HCT116 (cell line): ENCODE measurements around the gene E2F1. TPM values are rescaled to one million over a fixed set of nuclear protein-coding genes. Genes with fewer than 3 reads are reported as not detected.

Experiments used
- ATAC-seq: fragments of 200-7000 bp; cut with Tn5 transposase; 2 replicates; pipeline ENCODE4 v1.9.1; 2020; ENCODE audit warnings: mild to moderate bottlenecking, moderate library complexity
- BruUV-seq: library from RNA; stranded (reverse); fragments of 400-500 nt; replicated peaks from 2 replicates; lab custom pipeline; 2021; lab: Mats Ljungman, UMichigan
- CTCF ChIA-PET: fragments of 300-600 bp; sonication (Branson Sonifier 250); formaldehyde crosslinking; loops from one replicate; lab custom pipeline; 2021; ENCODE audit warnings: antibody characterized with exemption; lab: Charles Lee
- POLR2A ChIA-PET: fragments of 300-600, 350-600 bp; sonication (Branson Sonifier 250); formaldehyde crosslinking; loops from one replicate; lab custom pipeline; 2021; ENCODE audit warnings: antibody characterized with exemption; lab: Charles Lee
- RAD21 ChIA-PET, 2 experiments: fragments of 300-600 bp; sonication (Branson Sonifier 250); formaldehyde crosslinking; loops; one replicate each; lab custom pipeline; 2023; ENCODE audit warnings: low total read pairs in 2 of 2; ENCODE audit not compliant: uncharacterized antibody in 2 of 2, unreplicated experiment in 2 of 2, low non-redundant PET in 1 of 2; lab: Charles Lee
- DNase-seq: peaks from one replicate; pipeline ENCODE4 v3.0.0-alpha.2; 2010; ENCODE audit warnings: low read depth, low spot score
- H2AFZ ChIP-seq: fragments of 200-600 bp; shearing (Covaris generic), sonication (generic); 2 replicates; pipeline ENCODE4 v1.6.1; 2017; ENCODE audit warnings: low read depth, mixed run types, mixed read lengths, antibody characterized with exemption, low read length; ENCODE audit not compliant: poor library complexity, severe bottlenecking
- H3K27ac ChIP-seq: 2 replicates; pipeline ENCODE4 v1.5.1; 2012; ENCODE audit warnings: low read depth, low read length
- H3K27me3 ChIP-seq: fragments of 200-600 bp; sonication (generic); 2 replicates; pipeline ENCODE4 v1.6.1; 2016; ENCODE audit warnings: mixed run types, low read length, mixed read lengths; ENCODE audit not compliant: insufficient read depth
- H3K36me3 ChIP-seq, 2 experiments: fragments of 200-500 bp in 1 of 2; fragments of 200-600 bp in 1 of 2; sonication (Bioruptor generic) in 1 of 2; sonication (generic) in 1 of 2; 2 replicates each; pipeline versions ENCODE4 v1.5.1 to v1.6.1; 2014 to 2016; ENCODE audit warnings: low read length in 2 of 2, inconsistent platforms in 1 of 2, mixed read lengths in 1 of 2, mixed run types in 1 of 2; ENCODE audit not compliant: insufficient read depth in 2 of 2, control insufficient read depth in 1 of 2
- H3K4me1 ChIP-seq, 2 experiments: fragments of 200-600 bp in 1 of 2; sonication (generic) in 1 of 2; 2 replicates each; pipeline versions ENCODE4 v1.5.1 to v1.6.1; 2012 to 2017; ENCODE audit warnings: low read length in 2 of 2, inconsistent platforms in 1 of 2, mild to moderate bottlenecking in 1 of 2, mixed read lengths in 1 of 2, mixed run types in 1 of 2, moderate library complexity in 1 of 2; ENCODE audit not compliant: insufficient read depth in 2 of 2, control insufficient read depth in 1 of 2
- H3K4me2 ChIP-seq: fragments of 200-600 bp; sonication (generic); 2 replicates; pipeline ENCODE4 v1.6.1; 2017; ENCODE audit warnings: mixed run types, low read length, mixed read lengths
- H3K4me3 ChIP-seq, 2 experiments: fragments of 200-600 bp in 1 of 2; sonication (generic) in 1 of 2; replicated peaks in 1 of 2; 2 replicates each; pipeline ENCODE4 v1.5.1; 2011 to 2016; ENCODE audit warnings: low read length in 2 of 2, control low read depth in 1 of 2, low read depth in 1 of 2, mild to moderate bottlenecking in 1 of 2, mixed read lengths in 1 of 2, mixed run types in 1 of 2
- H3K79me2 ChIP-seq: fragments of 200-600 bp; sonication (generic); 2 replicates; pipeline ENCODE4 v1.6.1; 2017; ENCODE audit warnings: mild to moderate bottlenecking, mixed run types, low read length, moderate library complexity, mixed read lengths; ENCODE audit not compliant: insufficient read depth
- H3K9ac ChIP-seq: fragments of 200-600 bp; sonication (generic); 2 replicates; pipeline ENCODE4 v1.6.1; 2016; ENCODE audit warnings: low read length, mixed read lengths
- H3K9me2 ChIP-seq: fragments of 200-600 bp; sonication (generic), shearing (Covaris generic); 2 replicates; pipeline ENCODE4 v1.6.1; 2017; ENCODE audit warnings: mixed run types, mild to moderate bottlenecking, moderate library complexity; ENCODE audit not compliant: insufficient read depth
- H3K9me3 ChIP-seq, 2 experiments: fragments of 200-500 bp in 1 of 2; fragments of 200-600 bp in 1 of 2; sonication (Bioruptor generic) in 1 of 2; sonication (generic) in 1 of 2; 2 replicates each; pipeline ENCODE4 v1.6.1; 2014 to 2017; ENCODE audit warnings: low read length in 2 of 2, mixed read lengths in 2 of 2, inconsistent platforms in 1 of 2, low read depth in 1 of 2, mild to moderate bottlenecking in 1 of 2, mixed run types in 1 of 2, moderate library complexity in 1 of 2; ENCODE audit not compliant: control insufficient read depth in 1 of 2, insufficient read depth in 1 of 2
- H4K20me1 ChIP-seq: fragments of 200-600 bp; sonication (generic), shearing (Covaris generic); 2 replicates; pipeline ENCODE4 v1.6.1; 2017; ENCODE audit warnings: mixed run types, mild to moderate bottlenecking, moderate library complexity; ENCODE audit not compliant: insufficient read depth
- ELF1 ChIP-seq: IDR thresholded peaks from 2 replicates; pipeline ENCODE4 v1.6.1; 2012; ENCODE audit warnings: low read depth, borderline replicate concordance
- EZH2 ChIP-seq: fragments of 200-600 bp; sonication (generic); IDR thresholded peaks from 2 replicates; pipeline ENCODE4 v1.6.1; 2017; ENCODE audit warnings: antibody characterized with exemption, mixed run types
- FOSL1 ChIP-seq: IDR thresholded peaks from 2 replicates; pipeline ENCODE4 v1.6.1; 2012; ENCODE audit warnings: low read depth
- POLR2AphosphoS5 ChIP-seq: IDR thresholded peaks from 2 replicates; pipeline ENCODE4 v1.6.1; 2011; ENCODE audit warnings: mild to moderate bottlenecking, low read depth, low read length, moderate library complexity
- SIN3A ChIP-seq: IDR thresholded peaks from 2 replicates; pipeline ENCODE4 v1.6.1; 2012; ENCODE audit warnings: low read depth
- SRF ChIP-seq: IDR thresholded peaks from 2 replicates; pipeline ENCODE4 v1.6.1; 2012; ENCODE audit warnings: low read depth
- intact Hi-C: fragments of 100-400 bp; cut with micrococcal nuclease; formaldehyde crosslinking; loops from 2 replicates; pipeline ENCODE4 v1.10.0; 2022
- total RNA-seq: library from RNA; stranded (reverse); gene quantifications from one replicate; pipeline ENCODE4 v1.2.1, GENCODE V29; 2021; ENCODE audit not compliant: unreplicated experiment
- TF ChIP-seq, protein P1 (sequence below): IDR thresholded peaks from 2 replicates; pipeline ENCODE4 v1.6.1; 2011; ENCODE audit warnings: mild to moderate bottlenecking, low read length, moderate library complexity; ENCODE audit not compliant: insufficient replicate concordance; ENCODE audit errors: extremely low read depth
- TF ChIP-seq, protein P2 (sequence below): IDR thresholded peaks from 2 replicates; pipeline ENCODE4 v1.6.1; 2012

E2F1 gene
- total RNA-seq, 1 experiment from 2014 or later = 30.9 TPM

DNA sequence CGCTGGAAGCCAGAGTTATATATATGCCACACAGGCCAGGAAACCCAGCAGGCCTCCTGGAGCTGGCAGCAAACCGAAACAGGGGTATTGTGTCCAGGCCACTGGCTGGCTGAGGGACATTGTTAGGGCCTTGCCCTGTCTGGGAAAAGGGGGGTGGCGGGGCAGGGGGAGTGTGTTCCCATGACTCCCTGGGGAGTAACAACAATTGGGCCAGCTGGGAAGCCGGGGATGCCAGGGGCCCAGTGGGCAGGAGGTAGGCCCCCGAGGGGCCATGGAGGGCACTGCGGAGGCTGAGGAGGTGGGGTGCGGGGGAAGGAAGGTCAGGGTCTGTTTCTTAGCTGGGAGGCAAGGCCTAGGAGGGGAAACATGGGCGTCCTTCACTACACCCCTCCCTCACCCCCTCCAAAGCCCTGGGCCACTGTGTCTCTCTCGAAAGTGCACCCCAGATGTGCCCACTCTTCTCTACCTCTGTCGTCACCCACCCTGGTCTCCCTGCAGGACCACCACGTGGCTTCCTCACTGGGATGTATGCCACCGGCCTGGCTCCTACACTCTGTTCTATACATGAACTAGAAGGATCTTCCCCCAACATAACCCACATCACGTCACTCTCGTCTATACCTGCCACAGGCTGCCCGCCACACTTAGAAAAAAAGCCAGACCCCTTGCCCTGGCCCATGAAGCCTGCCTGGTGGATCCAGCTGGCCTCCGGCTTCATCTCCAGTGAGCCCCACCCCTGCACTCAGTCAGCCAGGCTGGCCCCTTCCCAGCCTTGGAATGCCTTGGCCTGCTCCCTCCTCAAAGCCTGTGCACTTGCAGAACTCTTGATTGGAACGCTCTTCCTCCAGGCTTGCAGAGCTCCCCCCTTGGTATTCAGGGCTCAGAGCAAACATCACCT lies 7.8 kb upstream of the E2F1 start:
- Histone ChIP-seq H2AFZ (no peak overlapping the region), H4K20me1 (no peaks in the 10 kb centered on the region), H3K27me3 (no peaks in the 10 kb centered on the region), H3K27ac (no peak overlapping the region), H3K4me2 (no peak overlapping the region), H3K36me3 (no peaks in the 10 kb centered on the region), H3K9ac (no peak overlapping the region), H3K4me3 (no peak overlapping the region), H3K9me2 (no peaks in the 10 kb centered on the region), H3K4me1 (peaks cover 2 to 6% of the 10 kb centered on the region in 2 experiments; a peak in 2 of 4 replicates), H3K9me3 (no peaks in the 10 kb centered on the region), H3K79me2 (no peaks in the 10 kb centered on the region)
- DNase-seq (no peak), ATAC-seq (no peak)
- TF ChIP-seq, protein P1, sequence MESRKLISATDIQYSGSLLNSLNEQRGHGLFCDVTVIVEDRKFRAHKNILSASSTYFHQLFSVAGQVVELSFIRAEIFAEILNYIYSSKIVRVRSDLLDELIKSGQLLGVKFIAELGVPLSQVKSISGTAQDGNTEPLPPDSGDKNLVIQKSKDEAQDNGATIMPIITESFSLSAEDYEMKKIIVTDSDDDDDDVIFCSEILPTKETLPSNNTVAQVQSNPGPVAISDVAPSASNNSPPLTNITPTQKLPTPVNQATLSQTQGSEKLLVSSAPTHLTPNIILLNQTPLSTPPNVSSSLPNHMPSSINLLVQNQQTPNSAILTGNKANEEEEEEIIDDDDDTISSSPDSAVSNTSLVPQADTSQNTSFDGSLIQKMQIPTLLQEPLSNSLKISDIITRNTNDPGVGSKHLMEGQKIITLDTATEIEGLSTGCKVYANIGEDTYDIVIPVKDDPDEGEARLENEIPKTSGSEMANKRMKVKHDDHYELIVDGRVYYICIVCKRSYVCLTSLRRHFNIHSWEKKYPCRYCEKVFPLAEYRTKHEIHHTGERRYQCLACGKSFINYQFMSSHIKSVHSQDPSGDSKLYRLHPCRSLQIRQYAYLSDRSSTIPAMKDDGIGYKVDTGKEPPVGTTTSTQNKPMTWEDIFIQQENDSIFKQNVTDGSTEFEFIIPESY = no peak
- no peak for TF ChIP-seq POLR2AphosphoS5
- TF ChIP-seq EZH2 = no peak
- TF ChIP-seq, protein P2, sequence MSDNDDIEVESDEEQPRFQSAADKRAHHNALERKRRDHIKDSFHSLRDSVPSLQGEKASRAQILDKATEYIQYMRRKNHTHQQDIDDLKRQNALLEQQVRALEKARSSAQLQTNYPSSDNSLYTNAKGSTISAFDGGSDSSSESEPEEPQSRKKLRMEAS = no peak
- TF ChIP-seq ELF1 = no peak
- TF ChIP-seq SRF = no peak
- no peak for TF ChIP-seq FOSL1
- TF ChIP-seq SIN3A = no peak
- intact Hi-C loops = no loop called here
- POLR2A ChIA-PET = interaction anchor here (0.9 kb wide), 1 partner anchor 26 kb away, joined by 3 read pairs; the partner anchor contains the start of gene PXMP4
- RAD21 ChIA-PET = no interaction called here
- CTCF ChIA-PET = no interaction called here
- BruUV-seq = no TSS peak
